ENCODE results near the gene SNRPE. TPM values are rescaled to one million over a fixed set of nuclear protein-coding genes. Genes with fewer than 3 reads are reported as not detected.

SNRPE gene
- total RNA-seq, 2 experiments from 2014 or later = 344 to 373 TPM

DNA sequence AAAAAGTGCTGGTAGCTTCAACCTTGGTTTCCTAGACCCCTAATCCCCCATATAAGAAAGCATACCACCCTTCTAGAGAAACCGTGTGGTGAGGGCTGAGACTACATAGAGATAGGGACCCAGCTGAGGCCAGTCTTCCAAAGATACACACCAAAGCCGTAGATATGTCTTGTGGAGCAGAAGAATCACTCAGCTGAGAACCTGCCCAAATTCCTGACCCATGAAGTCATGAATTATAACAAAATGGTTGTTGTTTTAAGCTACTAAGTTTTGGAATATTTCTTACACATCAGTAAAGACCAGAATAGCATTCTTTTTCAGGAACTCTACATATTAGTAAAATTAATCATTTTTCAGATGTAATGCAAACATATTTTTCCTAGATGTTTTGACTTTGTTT lies 3.3 kb upstream of the SNRPE start:
- no peak for ATAC-seq
- H3K9me3 Mint-ChIP-seq = no peaks in the 10 kb centered on the region
- no peaks in the 10 kb centered on the region for H3K27me3 Mint-ChIP-seq
- H3K36me3 Mint-ChIP-seq (ENCODE audit: low read depth) = peaks cover 21% of the 10 kb centered on the region
- DNase-seq = no peak
- ChIA-PET CTCF (interaction anchor here (0.9 to 4.0 kb wide), 4 partner anchors 21 to 506 kb away, joined by 3 to 47 read pairs (median 4); no protein-coding TSS in a partner anchor), POLR2A (interaction anchor here (0.6 to 1.4 kb wide), 2 partner anchors 14 to 278 kb away, joined by 3 read pairs; no protein-coding TSS in a partner anchor)
- TF ChIP-seq CTCF (IDR thresholded peaks at IDR 0.05) = no peak
- peaks cover 7% of the 10 kb centered on the region for H3K4me1 Mint-ChIP-seq (ENCODE audit: low read depth)
- intact Hi-C loops (cut with micrococcal nuclease) = no loop called here
- no peak overlapping the region for H3K27ac Mint-ChIP-seq
- H3K4me3 Mint-ChIP-seq = no peak overlapping the region

DNA sequence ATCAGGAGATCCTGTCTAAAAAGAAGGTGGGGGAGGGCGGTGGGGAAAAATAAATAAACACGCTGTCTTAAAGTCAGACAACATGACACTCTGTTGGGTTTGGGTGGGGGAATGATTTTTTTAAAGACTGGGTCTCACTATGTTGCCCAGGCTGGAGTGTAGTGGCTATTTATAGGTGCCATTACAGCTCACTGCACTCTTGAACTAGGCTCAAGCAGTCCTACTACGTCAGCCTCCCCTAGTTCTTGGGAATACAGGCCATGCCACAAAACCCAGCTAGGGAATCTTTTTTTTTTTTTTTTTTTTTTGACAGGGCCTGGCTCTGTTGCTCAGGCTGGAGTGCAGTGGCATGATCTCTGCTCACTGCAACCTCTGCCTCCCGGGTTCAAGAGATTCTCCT lies 2.4 kb upstream of the SNRPE start:
- no peaks in the 10 kb centered on the region for H3K27me3 Mint-ChIP-seq
- peaks cover 14% of the 10 kb centered on the region for H3K4me1 Mint-ChIP-seq (ENCODE audit: low read depth)
- H3K36me3 Mint-ChIP-seq (ENCODE audit: low read depth) = peaks cover 26% of the 10 kb centered on the region
- H3K27ac Mint-ChIP-seq = no peak overlapping the region
- DNase-seq = no peak
- TF ChIP-seq CTCF (IDR thresholded peaks at IDR 0.05) = no peak
- H3K9me3 Mint-ChIP-seq = no peaks in the 10 kb centered on the region
- ATAC-seq = no peak
- intact Hi-C loops (cut with micrococcal nuclease) = no loop called here
- ChIA-PET POLR2A (interaction anchor here (1.4 to 1.6 kb wide), 2 partner anchors 12 to 13 kb away, joined by 3 to 4 read pairs; no protein-coding TSS in a partner anchor), CTCF (interaction anchor here (0.9 to 4.0 kb wide), 5 partner anchors 13 to 505 kb away, joined by 3 to 47 read pairs (median 5); no protein-coding TSS in a partner anchor)
- H3K4me3 Mint-ChIP-seq = no peak overlapping the region

DNA sequence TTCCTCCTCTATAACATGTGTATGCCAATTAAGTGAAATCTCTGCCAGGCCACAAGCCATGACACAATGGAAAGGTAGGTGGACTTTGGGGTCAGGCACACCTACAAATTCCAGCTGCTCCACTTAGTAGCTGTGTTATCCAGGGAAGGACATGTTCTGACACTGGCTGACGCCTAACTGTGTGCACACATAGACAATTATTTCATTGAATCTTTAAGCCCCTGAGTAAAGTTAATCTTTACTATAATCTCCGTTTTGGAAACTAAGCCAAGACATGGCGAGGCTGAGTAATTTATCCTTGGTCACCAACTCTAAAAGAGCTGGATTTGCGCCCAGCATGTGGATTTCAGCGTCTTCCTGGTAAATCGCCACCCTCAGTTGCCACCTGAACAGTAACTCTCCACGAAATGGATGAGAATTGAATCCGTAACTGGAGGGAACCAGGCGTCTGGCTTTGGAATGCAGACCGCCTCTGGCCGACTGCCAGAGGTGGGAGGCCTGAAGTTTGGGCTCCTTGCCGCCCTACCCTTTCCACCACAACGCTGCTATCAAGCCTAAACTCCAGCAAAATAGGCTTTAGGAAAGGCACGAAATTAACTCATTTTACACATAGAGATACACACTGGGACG lies 888 bp upstream of the SNRPE start:
- peaks cover 39% of the 10 kb centered on the region for H3K36me3 Mint-ChIP-seq (ENCODE audit: low read depth)
- intact Hi-C loops (cut with micrococcal nuclease) = loop anchor here (1.0 kb wide), 1 partner anchor 269 kb away; no protein-coding TSS in a partner anchor

DNA sequence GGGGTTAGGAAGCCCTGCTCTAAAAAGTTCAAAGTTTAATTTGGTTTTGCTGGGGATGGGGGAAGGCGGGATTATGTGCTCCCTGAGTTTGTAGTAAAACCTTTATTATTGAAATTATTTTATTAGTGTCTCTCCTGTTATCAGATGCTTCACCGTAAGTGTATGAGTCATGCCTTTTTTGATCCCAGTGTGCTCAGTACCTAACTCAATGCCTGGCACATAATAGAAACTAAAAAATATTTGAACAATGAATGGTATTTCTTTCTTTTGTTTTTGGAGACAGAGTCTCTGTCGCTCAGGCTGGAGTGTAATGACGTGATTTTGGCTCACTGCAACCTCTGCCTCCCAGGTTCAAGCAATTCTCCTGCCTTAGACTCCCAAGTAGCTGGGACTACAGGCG lies 6.4 kb downstream of the SNRPE start:
- Mint-ChIP-seq H3K36me3 (ENCODE audit: low read depth) (peaks cover 63% of the 10 kb centered on the region), H3K4me1 (ENCODE audit: low read depth) (peaks cover 18% of the 10 kb centered on the region), H3K27me3 (no peaks in the 10 kb centered on the region), H3K4me3 (no peak overlapping the region), H3K9me3 (no peaks in the 10 kb centered on the region), H3K27ac (peak overlapping the region; percentile 34)
- ATAC-seq = no peak
- no peak for DNase-seq
- POLR2A ChIA-PET = no interaction called here
- CTCF ChIA-PET = interaction anchor here (4.8 kb wide), 1 partner anchor 261 kb away, joined by 26 read pairs; no protein-coding TSS in a partner anchor
- intact Hi-C loops (cut with micrococcal nuclease) = no loop called here
- TF ChIP-seq CTCF (IDR thresholded peaks at IDR 0.05) = no peak

More for the DNA sequence above, 888 bp upstream of the SNRPE start:
- Mint-ChIP-seq H3K4me1 (ENCODE audit: low read depth) (peaks cover 16% of the 10 kb centered on the region), H3K4me3 (peak overlapping the region; percentile 100), H3K9me3 (no peaks in the 10 kb centered on the region), H3K27me3 (no peaks in the 10 kb centered on the region), H3K27ac (peak overlapping the region; percentile 99)
- CTCF ChIA-PET = interaction anchor here (1.0 to 4.0 kb wide), 11 partner anchors 9 to 538 kb away, joined by 3 to 47 read pairs (median 4); no protein-coding TSS in a partner anchor
- DNase-seq = no peak
- TF ChIP-seq CTCF (IDR thresholded peaks at IDR 0.05) = no peak
- POLR2A ChIA-PET = interaction anchor here (0.8 to 1.6 kb wide), 3 partner anchors 11 to 268 kb away, joined by 3 to 4 read pairs (median 4); no protein-coding TSS in a partner anchor
- ATAC-seq = no peak

GRCh38 chr1:203870245-203870644 lies 8.8 kb downstream of the SNRPE start:
- DNase-seq (no peak), ATAC-seq (no peak)
- Mint-ChIP-seq H3K4me1 (ENCODE audit: low read depth) (peaks cover 10% of the 10 kb centered on the region), H3K4me3 (no peak overlapping the region), H3K9me3 (no peaks in the 10 kb centered on the region), H3K27ac (no peak overlapping the region), H3K27me3 (no peaks in the 10 kb centered on the region), H3K36me3 (ENCODE audit: low read depth) (peaks cover 53% of the 10 kb centered on the region)
- ChIA-PET CTCF (interaction anchor here (0.7 to 6.0 kb wide), 9 partner anchors 8 to 663 kb away, joined by 3 to 67 read pairs (median 6); no protein-coding TSS in a partner anchor), POLR2A (interaction anchor here (0.7 to 2.7 kb wide), 3 partner anchors 11 to 572 kb away, joined by 3 to 12 read pairs (median 5); no protein-coding TSS in a partner anchor)
- intact Hi-C loops (cut with micrococcal nuclease) = no loop called here
- no peak for TF ChIP-seq CTCF (IDR thresholded peaks at IDR 0.05)

Data from activated CD8-positive, alpha-beta T cell treated with anti-CD3 and anti-CD28 coated beads for 36 hours (primary cell).